Mesothelial cell of epicardium (in vitro differentiated cells): ENCODE data around the gene S100B. TPM values are rescaled to one million over a fixed set of nuclear protein-coding genes. Genes with fewer than 3 reads are reported as not detected.

Experiments
- DNase-seq, 2 experiments: peaks; one replicate each; pipeline ENCODE4 v3.0.0; 2021; ENCODE audit warnings: low spot score in 2 of 2; ENCODE audit not compliant: unreplicated experiment in 2 of 2
- H3K27ac Mint-ChIP-seq: 2 replicates; pipeline ENCODE4 v1.8.0; 2021; ENCODE audit warnings: mixed read lengths
- H3K27me3 Mint-ChIP-seq: 2 replicates; pipeline ENCODE4 v1.8.0; 2021; ENCODE audit warnings: low read depth, mixed read lengths
- H3K36me3 Mint-ChIP-seq: 2 replicates; pipeline ENCODE4 v1.8.0; 2021; ENCODE audit warnings: mixed read lengths
- H3K4me1 Mint-ChIP-seq: 2 replicates; pipeline ENCODE4 v1.8.0; 2021; ENCODE audit warnings: mixed read lengths
- H3K4me3 Mint-ChIP-seq: 2 replicates; pipeline ENCODE4 v1.8.0; 2021; ENCODE audit warnings: mild to moderate bottlenecking, moderate library complexity, mixed read lengths
- H3K9me3 Mint-ChIP-seq: 2 replicates; pipeline ENCODE4 v1.8.0; 2021; ENCODE audit warnings: mixed read lengths
- CTCF ChIP-seq: fragments of 200-600 bp; sonication (generic); IDR thresholded peaks from one replicate; pipeline ENCODE4 v1.5.0; 2021; ENCODE audit warnings: antibody characterized with exemption; ENCODE audit not compliant: unreplicated experiment
- total RNA-seq: library from RNA; stranded (reverse); gene quantifications from 3 replicates; pipeline ENCODE4 v1.2.1, GENCODE V29; 2021

Gene S100B
- total RNA-seq, 1 donor from 2014 or later = 0.27 TPM

- Mint-ChIP-seq H3K27ac (no peak overlapping the region), H3K4me1 (no peaks in the 10 kb centered on the region)
Measured at GRCh38 chr21:46620846-46621245, 16.0 kb upstream of the S100B start.

GRCh38 chr21:46619846-46620245 lies 15.0 kb upstream of the S100B start:
- Mint-ChIP-seq H3K27me3 (peaks cover 13% of the 10 kb centered on the region), H3K36me3 (no peaks in the 10 kb centered on the region), H3K9me3 (peaks cover 12% of the 10 kb centered on the region), H3K4me1 (no peaks in the 10 kb centered on the region), H3K27ac (no peak overlapping the region), H3K4me3 (no peak overlapping the region)
- no peak for DNase-seq
- TF ChIP-seq CTCF = no peak

More at GRCh38 chr21:46620846-46621245, 16.0 kb upstream of the S100B start:
- Mint-ChIP-seq H3K36me3 (no peaks in the 10 kb centered on the region), H3K9me3 (peaks cover 16% of the 10 kb centered on the region), H3K4me3 (no peak overlapping the region), H3K27me3 (peaks cover 6% of the 10 kb centered on the region)
- DNase-seq = no peak
- TF ChIP-seq CTCF = no peak

- Mint-ChIP-seq H3K27ac (no peak overlapping the region), H3K4me3 (no peak overlapping the region), H3K27me3 (peaks cover 22% of the 10 kb centered on the region), H3K4me1 (no peaks in the 10 kb centered on the region), H3K9me3 (peaks cover 12% of the 10 kb centered on the region), H3K36me3 (no peaks in the 10 kb centered on the region)
- DNase-seq = no peak
- no peak for TF ChIP-seq CTCF
Measured at GRCh38 chr21:46618738-46619379, 14.0 kb upstream of the S100B start.

GRCh38 chr21:46617267-46618051 lies 12.6 kb upstream of the S100B start:
- Mint-ChIP-seq H3K27ac (no peak overlapping the region), H3K4me1 (no peaks in the 10 kb centered on the region), H3K27me3 (peaks cover 23% of the 10 kb centered on the region), H3K4me3 (no peak overlapping the region), H3K36me3 (no peaks in the 10 kb centered on the region), H3K9me3 (peaks cover 12% of the 10 kb centered on the region)
- DNase-seq = no peak
- no peak for TF ChIP-seq CTCF

- DNase-seq = no peak
- H3K27me3 Mint-ChIP-seq = peaks cover 23% of the 10 kb centered on the region
- no peak overlapping the region for H3K4me3 Mint-ChIP-seq
- no peak for TF ChIP-seq CTCF
- no peak overlapping the region for H3K27ac Mint-ChIP-seq
- H3K4me1 Mint-ChIP-seq = no peaks in the 10 kb centered on the region
- H3K36me3 Mint-ChIP-seq = no peaks in the 10 kb centered on the region
- H3K9me3 Mint-ChIP-seq = peaks cover 18% of the 10 kb centered on the region
Measured at GRCh38 chr21:46616656-46617055, 11.8 kb upstream of the S100B start.
